NCI-H2196 treated with DMSO at 0.1 percent for 48 hours (cell line): ENCODE data around the gene ING5.
"Not testable (repeated sequence)": the region's sequence is repeated elsewhere in the genome, so short reads cannot be mapped to it uniquely, and the experiment has no call there.

ENCODE experiments used
- DNase-seq: peaks from one replicate; lab custom pipeline; 2025; ENCODE audit not compliant: unreplicated experiment; lab: John Stamatoyannopoulos, UW

The ING5 gene

GRCh38 chr2:241703032-241703604, 1.3 kb downstream of the ING5 start:
- DNase-seq, result no peak

- DNase-seq, result no peak
These were observed 4.7 kb downstream of the ING5 start for GRCh38 chr2:241706537-241706936.

- no peak for DNase-seq
These were observed 7.0 kb downstream of the ING5 start for GRCh38 chr2:241708879-241709278.

GRCh38 chr2:241719093-241719492, 17.3 kb downstream of the ING5 start:
- no peak for DNase-seq

GRCh38 chr2:241720099-241720498, 18.3 kb downstream of the ING5 start:
- DNase-seq, result no peak

GRCh38 chr2:241720560-241720959, 18.7 kb downstream of the ING5 start:
- no peak for DNase-seq

DNA sequence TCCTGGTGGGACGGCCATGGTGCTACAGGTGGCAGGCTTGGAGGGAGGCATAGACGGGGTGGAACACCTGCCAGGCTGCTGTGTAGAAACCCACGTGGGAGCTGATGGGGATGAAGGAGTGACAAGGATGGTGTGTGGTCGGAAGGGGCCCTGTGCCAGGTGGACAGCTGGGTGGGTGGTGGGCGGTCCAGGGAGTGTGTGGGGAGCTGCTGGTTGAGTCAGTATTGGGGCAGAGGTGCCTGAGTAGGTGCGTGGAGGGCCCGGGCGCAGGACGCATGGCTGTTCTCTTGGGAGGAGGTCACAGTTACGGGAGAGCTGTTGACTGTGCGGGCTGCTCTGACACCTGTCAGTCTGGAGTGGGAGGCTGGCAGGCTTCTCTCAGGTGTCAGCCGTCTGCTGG, 20.0 kb downstream of the ING5 start:
- no peak for DNase-seq

DNA sequence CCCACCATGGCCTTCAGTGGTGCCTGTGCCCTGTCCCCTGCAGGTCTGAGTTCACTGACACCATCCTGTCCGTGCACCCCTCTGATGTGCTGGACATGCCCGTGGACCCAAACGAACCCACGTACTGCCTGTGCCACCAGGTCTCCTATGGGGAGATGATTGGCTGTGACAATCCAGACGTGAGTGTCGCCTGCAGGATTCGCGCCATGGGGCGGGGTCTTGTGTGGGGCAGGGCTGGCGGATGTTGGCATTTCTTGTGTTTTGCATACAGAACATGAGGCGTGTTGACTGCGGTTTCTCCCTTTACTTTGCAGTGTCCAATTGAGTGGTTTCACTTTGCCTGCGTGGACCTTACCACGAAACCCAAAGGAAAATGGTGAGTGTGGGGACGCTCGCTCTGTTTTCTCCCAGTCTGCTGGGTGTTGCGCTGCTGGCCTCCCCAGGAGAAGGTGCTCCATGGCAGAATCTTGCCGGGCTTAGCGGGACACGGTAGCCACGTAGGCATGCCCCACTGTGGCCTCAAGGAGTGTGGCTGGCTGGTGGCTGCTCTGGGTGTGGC, 21.1 kb downstream of the ING5 start:
- DNase-seq, result no peak

GRCh38 chr2:241724259-241724974, 22.6 kb downstream of the ING5 start:
- no peak for DNase-seq

GRCh38 chr2:241724975-241725870, 23.4 kb downstream of the ING5 start:
- no peak for DNase-seq

DNA sequence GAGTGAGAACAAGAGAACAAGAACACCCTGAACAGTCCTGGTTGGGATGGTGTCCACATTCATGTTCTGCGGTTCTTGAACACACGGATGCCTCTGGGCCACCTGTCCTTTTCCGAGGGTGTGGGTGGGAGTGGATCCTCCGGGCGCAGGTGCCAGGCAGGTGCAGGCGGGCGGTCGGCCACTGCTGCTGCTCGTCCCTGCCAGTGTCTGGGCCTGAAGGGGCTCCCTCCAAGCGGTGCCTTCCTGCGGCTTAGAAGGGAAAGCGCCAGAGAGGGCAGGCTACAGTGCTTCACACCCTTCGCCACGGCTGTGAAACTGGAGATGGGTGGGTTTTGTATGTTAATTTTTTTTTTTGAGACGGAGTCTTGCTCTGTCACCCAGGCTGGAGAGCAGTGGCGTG, 24.6 kb downstream of the ING5 start:
- DNase-seq, result no peak

DNA sequence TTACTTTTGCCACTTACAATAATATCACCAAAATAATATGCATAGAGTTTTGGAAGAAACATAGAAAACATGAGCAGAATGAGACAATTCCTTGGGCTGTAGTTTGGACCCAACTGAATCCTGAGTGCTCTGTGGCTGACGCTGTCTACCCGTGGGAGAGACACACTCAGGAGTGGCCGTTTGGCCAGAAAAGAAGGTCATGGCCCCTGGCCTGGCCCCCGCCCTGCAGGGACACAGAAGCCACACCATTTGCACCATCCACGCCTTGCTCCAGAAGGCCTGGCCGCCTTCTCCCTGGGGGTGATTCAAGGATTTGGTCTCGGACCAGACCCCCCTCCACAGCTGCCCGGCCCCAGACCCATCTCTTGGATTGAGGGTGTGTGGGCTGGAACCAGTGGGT, 26.2 kb downstream of the ING5 start:
- DNase-seq, result no peak

GRCh38 chr2:241728627-241729026, 26.8 kb downstream of the ING5 start:
- DNase-seq, result no peak

- DNase-seq, result no peak
These were observed 28.0 kb downstream of the ING5 start for GRCh38 chr2:241729868-241730267.

GRCh38 chr2:241730671-241731293, 28.9 kb downstream of the ING5 start:
- DNase-seq, result no peak

DNA sequence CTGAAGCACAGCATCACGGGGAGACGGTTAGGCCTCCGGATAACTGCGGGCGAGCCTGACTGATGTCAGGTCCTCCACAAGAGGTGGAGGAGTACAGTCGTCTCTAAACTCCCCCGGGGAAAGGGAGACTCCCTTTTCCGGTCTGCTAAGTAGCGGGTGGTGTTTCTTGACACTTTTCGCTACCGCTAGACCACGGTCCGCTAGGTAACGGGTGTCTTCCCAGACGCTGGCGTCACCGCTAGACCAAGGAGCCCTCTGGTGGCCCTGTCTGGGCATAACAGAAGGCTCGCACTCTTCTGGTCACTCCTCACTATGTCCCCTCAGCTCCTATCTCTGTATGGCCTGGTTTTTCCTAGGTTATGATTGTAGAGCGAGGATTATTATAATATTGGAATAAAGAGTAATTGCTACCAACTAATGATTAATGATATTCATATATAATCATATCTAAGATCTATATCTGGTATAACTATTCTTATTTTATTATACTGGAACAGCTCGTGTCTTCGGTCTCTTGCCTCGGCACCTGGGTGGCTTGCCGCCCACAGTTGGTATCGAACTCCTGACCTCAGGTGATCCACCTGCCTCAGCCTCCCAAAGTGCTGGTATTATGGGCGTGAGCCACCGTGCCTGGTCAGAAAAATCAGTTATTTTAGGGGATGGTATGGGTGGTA, 30.8 kb downstream of the ING5 start:
- not testable (repeated sequence) for DNase-seq

DNA sequence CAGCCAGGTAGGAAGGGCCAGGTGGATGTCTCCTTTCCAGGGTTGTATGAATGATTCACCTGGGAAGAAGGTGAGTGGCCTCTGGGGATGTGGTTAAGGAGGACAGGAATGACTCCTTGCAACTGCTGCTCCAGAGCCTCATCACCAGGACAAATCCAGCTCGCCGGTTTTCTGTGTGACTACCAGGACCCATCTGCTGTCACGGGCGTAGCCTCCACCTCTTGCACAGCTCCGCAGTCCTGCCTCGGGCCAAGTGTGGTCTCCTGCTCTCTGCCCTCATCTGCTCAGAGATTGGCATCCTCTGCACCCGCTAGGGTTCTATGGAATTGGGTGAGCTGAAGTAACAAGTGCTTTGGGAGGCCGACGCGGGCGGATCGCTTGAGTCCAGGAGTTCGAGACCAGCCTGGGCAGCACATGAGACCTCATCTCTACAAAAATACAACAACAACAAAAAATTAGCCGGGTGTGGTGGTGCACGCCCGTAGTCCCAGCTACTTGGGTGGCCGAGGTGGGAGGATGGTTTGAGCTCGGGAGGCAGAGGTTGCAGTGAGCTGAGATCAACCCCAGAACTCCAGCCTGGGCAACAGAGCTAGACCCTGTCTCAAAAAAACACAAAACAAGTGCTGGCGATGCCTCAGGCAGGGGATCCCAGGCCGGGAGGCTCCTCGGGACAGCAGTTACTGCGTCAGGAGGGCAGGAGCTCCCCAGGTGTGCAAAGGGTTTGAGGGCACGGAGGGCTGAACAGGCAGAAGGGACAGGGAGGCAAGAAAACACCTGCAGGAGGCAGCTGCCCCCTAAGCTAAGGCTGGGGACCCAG, 31.8 kb downstream of the ING5 start:
- DNase-seq, result no peak

GRCh38 chr2:241734208-241734466, 32.3 kb downstream of the ING5 start:
- DNase-seq, result no peak

DNA sequence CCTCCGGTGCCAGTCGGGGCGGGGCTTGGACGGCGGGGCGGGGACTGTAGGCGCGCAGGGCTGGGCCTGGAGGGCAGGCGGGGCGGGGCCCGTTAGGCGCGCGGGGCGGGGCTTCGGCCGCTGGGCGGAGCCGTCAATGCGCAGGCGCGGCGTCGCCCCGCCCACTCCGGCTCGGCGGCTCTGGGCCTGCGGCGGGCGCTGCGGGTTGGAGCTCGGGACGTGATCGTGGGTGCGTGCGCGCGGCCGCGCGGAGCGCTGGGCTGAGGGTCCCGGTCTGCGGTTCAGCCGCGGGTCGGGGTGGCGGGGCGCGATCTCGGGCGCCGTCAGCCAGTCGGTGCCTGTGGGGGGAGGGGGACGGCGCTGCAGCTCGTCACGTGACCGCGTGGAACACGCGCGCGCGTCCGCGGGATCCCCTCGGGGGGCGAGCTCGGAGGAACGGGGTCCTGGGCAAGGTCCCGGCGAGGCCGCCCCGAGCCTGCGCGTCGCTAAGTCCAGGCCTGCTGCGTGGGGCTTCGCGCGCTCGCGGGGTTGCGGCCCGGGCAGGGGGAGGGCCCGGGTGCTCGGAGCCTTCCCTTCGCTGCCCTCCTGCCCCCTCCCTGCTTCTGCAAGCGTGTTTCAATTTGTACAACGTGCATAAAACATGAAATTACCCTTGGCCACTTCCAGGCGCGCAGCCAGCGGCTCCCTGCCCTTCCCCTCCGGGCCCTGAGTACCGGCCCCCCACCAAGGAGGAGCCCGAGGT, 32.8 kb downstream of the ING5 start, which contains the start of gene D2HGDH:
Gene D2HGDH, plus strand, starts transcription at position 164 of the 742 bp plus-strand sequence. CDS start 595 bp downstream, outside the sequence.
- peak; percentile 57 for DNase-seq
